Testis (tissue), 3 donors: ENCODE measurements around the gene GPC6. TPM values are rescaled to one million over a fixed set of nuclear protein-coding genes. Genes with fewer than 3 reads are reported as not detected.
"Not testable (repeated sequence)": the region's sequence is repeated elsewhere in the genome, so short reads cannot be mapped to it uniquely, and the experiment has no call there.

Experiments used
- DNase-seq: peaks from one replicate; pipeline ENCODE4 v3.0.0-alpha.2; 2019
- H3K27ac ChIP-seq, 2 donors: fragments of 200-600 bp; sonication (generic); one replicate each; pipeline ENCODE4 v1.5.1; 2019
- H3K27me3 ChIP-seq: fragments of 200-600 bp; sonication (generic); one replicate; pipeline ENCODE4 v1.5.1; 2019
- H3K36me3 ChIP-seq: fragments of 200-600 bp; sonication (generic); one replicate; pipeline ENCODE4 v1.5.1; 2017; ENCODE audit warnings: low read depth; ENCODE audit errors: missing control alignments
- H3K4me1 ChIP-seq: fragments of 200-600 bp; sonication (generic); one replicate; pipeline ENCODE4 v1.5.1; 2019
- H3K4me3 ChIP-seq, 2 donors: fragments of 200-600 bp; sonication (generic); one replicate each; pipeline ENCODE4 v1.5.1; 2017 to 2019
- H3K9me3 ChIP-seq: fragments of 200-600 bp; sonication (generic); one replicate; pipeline ENCODE4 v1.5.1; 2017
- CTCF ChIP-seq, 3 experiments: fragments of 450-650 bp in 2 of 3; fragments of 200-600 bp in 1 of 3; sonication (generic) in 1 of 3; IDR thresholded peaks; one replicate each; pipeline ENCODE4 v1.5.1; 2016 to 2019; ENCODE audit warnings: antibody characterized with exemption in 3 of 3, mild to moderate bottlenecking in 2 of 3, moderate library complexity in 1 of 3
- POLR2A ChIP-seq: fragments of 450-650 bp; IDR thresholded peaks from one replicate; pipeline ENCODE4 v1.6.1; 2017; ENCODE audit warnings: antibody characterized with exemption, mild to moderate bottlenecking, moderate library complexity
- WGBS, 2 donors: methylation state at CpG; one replicate each; pipeline ENCODE4 v1.1.5; 2018; 5-methylcytosine and 5-hydroxymethylcytosine counted together
- intact Hi-C: fragments of 100-400 bp; cut with DNase I; formaldehyde crosslinking; loops from one replicate; pipeline ENCODE4 v1.15.1; 2023; ENCODE audit warnings: low total_unique reads
- polyA plus RNA-seq: library from polyadenylated mRNA; stranded (reverse); fragments of 350-450 nt; fragmentation: Illumina TruSeq; extraction: RNeasy Lipid Tissue Mini Kit (QIAGEN cat#74804); gene quantifications from one replicate; pipeline ENCODE4 v1.2.3, GENCODE V29; 2014; ENCODE audit warnings: low read depth, low replicate concordance; ENCODE audit not compliant: insufficient read depth
- total RNA-seq, 2 donors: library from RNA; depleted of rRNA; stranded (reverse); fragments of >200 nt; gene quantifications; one replicate each; pipeline ENCODE4 v1.2.3, GENCODE V29; 2016

Gene GPC6
- total and polyA plus RNA-seq, 3 donors from 2014 or later: 2.2 to 6.9 (median 4.3) TPM

DNA sequence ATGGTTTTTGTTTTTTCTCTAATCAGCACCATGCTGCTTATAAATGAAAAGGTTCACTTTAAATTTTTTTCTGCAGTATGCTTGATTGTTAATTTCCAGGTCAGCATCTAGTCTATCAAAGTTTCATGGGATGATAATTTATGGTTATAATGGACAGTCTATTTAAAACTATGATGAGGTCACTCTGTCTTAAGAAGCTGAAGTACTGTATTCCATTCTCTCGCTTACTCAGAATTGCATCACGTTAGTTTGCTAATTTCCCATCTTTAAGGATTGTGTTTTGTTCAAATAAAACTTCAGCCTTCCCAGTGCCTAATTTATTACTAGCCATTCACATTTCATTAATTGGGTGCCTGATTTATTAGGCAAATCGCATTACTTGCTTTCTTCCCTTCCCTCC, 94.3 kb downstream of the GPC6 start:
- H3K9me3 ChIP-seq: no peaks in the 10 kb centered on the region
- DNase-seq: no peak
- TF ChIP-seq CTCF (IDR thresholded peaks at IDR 0.05) (no peak), POLR2A (no peak)
- no peaks in the 10 kb centered on the region for H3K4me1 ChIP-seq
- no peak overlapping the region for H3K4me3 ChIP-seq
- H3K36me3 ChIP-seq: no peaks in the 10 kb centered on the region
- 84 to 90% methylated on average over 3 of the region's 3 CpGs for WGBS, 2 donors
- no peaks in the 10 kb centered on the region for H3K27me3 ChIP-seq
- no peak overlapping the region for H3K27ac ChIP-seq
- intact Hi-C loops: no loop called here

DNA sequence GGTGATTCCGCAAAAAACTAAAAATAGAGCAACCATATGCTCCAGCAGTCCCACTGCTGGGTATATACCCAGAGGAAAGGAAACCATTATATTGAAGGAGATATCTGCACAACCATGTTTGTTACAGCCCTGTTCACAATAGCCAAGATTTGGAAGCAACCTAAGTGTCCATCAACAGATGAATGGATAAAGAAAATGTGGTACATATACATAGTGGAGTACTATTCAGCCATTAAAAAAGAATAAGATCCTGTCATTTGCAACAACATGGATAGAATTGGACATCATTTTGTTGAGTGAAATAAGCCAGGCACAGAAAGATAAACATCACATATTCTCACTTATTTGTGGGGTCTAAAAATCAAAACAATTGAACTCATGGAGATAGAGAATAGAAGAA, 97.3 kb downstream of the GPC6 start:
- H3K4me1 ChIP-seq, intact Hi-C loops, H3K9me3 ChIP-seq, H3K4me3 ChIP-seq, DNase-seq, H3K27ac ChIP-seq, H3K27me3 ChIP-seq, H3K36me3 ChIP-seq: not testable (repeated sequence)
- WGBS, 2 donors: 84 to 96% methylated on average over 1 of the region's 1 CpG

GRCh38 chr13:93325303-93326233, 99.0 kb downstream of the GPC6 start:
- no peak overlapping the region for H3K27ac ChIP-seq
- H3K4me3 ChIP-seq: no peak overlapping the region
- no peaks in the 10 kb centered on the region for H3K9me3 ChIP-seq
- H3K4me1 ChIP-seq: peaks cover 4% of the 10 kb centered on the region
- intact Hi-C loops: no loop called here
- WGBS, 2 donors: 67 to 70% methylated on average over 1 of the region's 1 CpG
- TF ChIP-seq POLR2A: no peak
- TF ChIP-seq CTCF (IDR thresholded peaks at IDR 0.05): no peak
- H3K27me3 ChIP-seq: no peaks in the 10 kb centered on the region
- H3K36me3 ChIP-seq: no peaks in the 10 kb centered on the region
- no peak for DNase-seq

DNA sequence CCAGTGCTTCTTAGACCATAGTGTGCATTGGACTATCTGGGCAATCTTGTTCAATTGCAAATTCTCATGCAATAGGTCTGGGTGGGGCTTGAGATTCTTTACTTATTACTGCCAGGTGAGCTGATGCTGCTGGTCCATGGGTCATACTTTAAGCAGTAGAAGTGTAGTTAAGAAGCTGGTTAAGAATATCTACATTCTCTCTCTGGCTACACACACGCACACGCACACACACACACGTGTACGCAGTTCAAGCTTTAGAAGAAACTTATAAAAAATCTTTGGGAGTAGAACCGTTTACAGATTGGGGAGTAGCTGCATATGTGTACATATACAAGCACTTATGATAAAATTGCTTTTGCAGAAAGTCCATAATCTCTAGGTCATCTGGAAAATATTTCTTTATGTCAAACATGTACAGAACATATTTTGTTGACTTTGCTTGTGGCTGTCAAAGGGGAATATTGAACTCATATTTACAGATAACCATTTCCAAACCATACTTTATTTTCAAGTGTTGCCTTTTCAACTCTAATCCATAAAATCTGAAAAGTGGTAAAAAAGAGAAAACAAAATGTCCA, 99.7 kb downstream of the GPC6 start:
- WGBS, 2 donors: 81 to 84% methylated on average over 5 of the region's 5 CpGs
- Histone ChIP-seq H3K4me3 (no peak overlapping the region), H3K27me3 (no peaks in the 10 kb centered on the region), H3K4me1 (peaks cover 4% of the 10 kb centered on the region), H3K9me3 (no peaks in the 10 kb centered on the region), H3K27ac (no peak overlapping the region), H3K36me3 (no peaks in the 10 kb centered on the region)
- no peak for TF ChIP-seq CTCF (IDR thresholded peaks at IDR 0.05)
- TF ChIP-seq POLR2A: no peak
- DNase-seq: no peak
- intact Hi-C loops: no loop called here

DNA sequence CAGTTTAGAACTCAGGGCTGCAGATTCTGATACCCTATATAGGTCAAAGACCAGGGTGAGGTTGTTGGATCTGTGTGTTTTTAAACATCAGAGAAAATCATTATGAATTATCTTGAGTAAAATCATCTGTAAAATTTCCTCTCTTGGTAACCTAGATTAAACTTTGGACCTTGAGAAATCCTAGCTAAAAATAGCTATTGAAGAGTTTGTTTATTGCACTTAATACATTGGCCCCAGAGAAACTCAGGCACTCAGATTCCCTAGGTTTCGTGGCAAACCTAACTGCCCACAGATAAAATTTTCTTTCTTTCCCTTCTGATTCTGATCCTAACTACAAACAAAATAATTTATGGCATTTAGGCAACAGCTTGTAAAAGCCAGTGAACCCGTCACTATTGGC, 102.3 kb downstream of the GPC6 start:
- no peaks in the 10 kb centered on the region for H3K27me3 ChIP-seq
- H3K36me3 ChIP-seq: no peaks in the 10 kb centered on the region
- intact Hi-C loops: no loop called here
- no peaks in the 10 kb centered on the region for H3K9me3 ChIP-seq
- no peak overlapping the region for H3K27ac ChIP-seq
- H3K4me1 ChIP-seq: peaks cover 4% of the 10 kb centered on the region
- TF ChIP-seq CTCF (IDR thresholded peaks at IDR 0.05) (no peak), POLR2A (no peak)
- H3K4me3 ChIP-seq: no peak overlapping the region
- WGBS, 2 donors: 44 to 56% methylated on average over 2 of the region's 2 CpGs
- DNase-seq: no peak
